Keratinocyte (primary cell): ENCODE data around the gene ZNF664.

ENCODE experiments used
- EZH2 ChIP-seq: IDR thresholded peaks from one replicate; pipeline ENCODE4 v1.6.1; 2012; ENCODE audit warnings: inconsistent platforms, mild to moderate bottlenecking, low read length, moderate library complexity
- TF ChIP-seq, protein P1 (sequence below), 3 experiments: IDR thresholded peaks in 1 of 3; conservative IDR thresholded peaks in 1 of 3; optimal IDR thresholded peaks in 1 of 3; 2 replicates in 2 of 3; 3 replicates in 1 of 3; pipeline versions ENCODE3 to v1.5.1; 2011; ENCODE audit warnings: low read length in 3 of 3, mild to moderate bottlenecking in 3 of 3, moderate library complexity in 2 of 3, control low read depth in 1 of 3, inconsistent platforms in 1 of 3; ENCODE audit not compliant: insufficient read depth in 2 of 3; ENCODE audit errors: extremely low read depth in 1 of 3

DNA sequence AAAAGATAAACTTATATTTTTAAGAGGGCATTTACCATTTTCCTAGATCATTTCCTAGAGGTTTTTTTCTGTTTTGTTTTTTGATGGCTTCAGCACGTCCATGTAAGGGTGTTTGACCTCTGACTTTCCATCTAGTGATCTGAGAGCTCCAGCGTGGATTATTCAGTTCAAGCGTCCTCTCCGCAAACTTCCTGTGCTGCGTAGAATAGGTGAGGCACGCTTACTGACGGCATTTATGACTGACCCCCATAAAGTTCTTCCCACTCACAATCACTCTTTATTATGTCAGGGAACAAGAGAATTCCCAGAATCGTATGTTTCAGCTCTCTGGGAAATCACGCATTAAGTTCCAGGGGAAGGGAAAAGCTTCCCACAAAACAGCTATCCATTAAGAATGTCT is 16.8 kb upstream of the ZNF664 start:
- TF ChIP-seq EZH2, result no peak
- TF ChIP-seq, protein P1, sequence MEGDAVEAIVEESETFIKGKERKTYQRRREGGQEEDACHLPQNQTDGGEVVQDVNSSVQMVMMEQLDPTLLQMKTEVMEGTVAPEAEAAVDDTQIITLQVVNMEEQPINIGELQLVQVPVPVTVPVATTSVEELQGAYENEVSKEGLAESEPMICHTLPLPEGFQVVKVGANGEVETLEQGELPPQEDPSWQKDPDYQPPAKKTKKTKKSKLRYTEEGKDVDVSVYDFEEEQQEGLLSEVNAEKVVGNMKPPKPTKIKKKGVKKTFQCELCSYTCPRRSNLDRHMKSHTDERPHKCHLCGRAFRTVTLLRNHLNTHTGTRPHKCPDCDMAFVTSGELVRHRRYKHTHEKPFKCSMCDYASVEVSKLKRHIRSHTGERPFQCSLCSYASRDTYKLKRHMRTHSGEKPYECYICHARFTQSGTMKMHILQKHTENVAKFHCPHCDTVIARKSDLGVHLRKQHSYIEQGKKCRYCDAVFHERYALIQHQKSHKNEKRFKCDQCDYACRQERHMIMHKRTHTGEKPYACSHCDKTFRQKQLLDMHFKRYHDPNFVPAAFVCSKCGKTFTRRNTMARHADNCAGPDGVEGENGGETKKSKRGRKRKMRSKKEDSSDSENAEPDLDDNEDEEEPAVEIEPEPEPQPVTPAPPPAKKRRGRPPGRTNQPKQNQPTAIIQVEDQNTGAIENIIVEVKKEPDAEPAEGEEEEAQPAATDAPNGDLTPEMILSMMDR (optimal IDR thresholded peaks at IDR 0.05 in 1 of 3, IDR thresholded peaks at IDR 0.05 in 1 of 3, conservative IDR thresholded peaks at IDR 0.05 in 1 of 3; ENCODE audit: extremely low read depth in 1 of 3, insufficient read depth in 2 of 3, low read length in 3 of 3), result no peak
